Erythroblast (primary cell): ENCODE data around the gene SRCIN1.

Experiments
- GATA1 ChIP-seq: IDR thresholded peaks from 2 replicates; pipeline ENCODE4 v1.6.1; 2011; ENCODE audit warnings: low read depth, mild to moderate bottlenecking, control low read depth, low read length, moderate library complexity
- POLR2A ChIP-seq: IDR thresholded peaks from 2 replicates; pipeline ENCODE4 v1.6.1; 2011; ENCODE audit warnings: mild to moderate bottlenecking, low read length

- no peak for TF ChIP-seq POLR2A
- TF ChIP-seq GATA1, result no peak
Observed at GRCh38 chr17:38585056-38585917, 20.5 kb downstream of the SRCIN1 start.
